Gastrocnemius medialis (tissue), 4 donors: Measurements from ENCODE around the gene INHA. TPM values are rescaled to one million over a fixed set of nuclear protein-coding genes. Genes with fewer than 3 reads are reported as not detected.

Source experiments
- ATAC-seq, 2 donors: fragments of 150-250 bp; one replicate each; pipeline ENCODE4 v1.9.1; 2016
- DNase-seq, 2 donors: peaks; one replicate each; pipeline ENCODE4 v3.0.0-alpha.2; 2019
- H3K27ac ChIP-seq, 4 donors: fragments of 200-600 bp; sonication (generic); 1 replicate in 1 of 4; 2 replicates in 3 of 4; pipeline ENCODE4 v1.5.1; 2016 to 2018; ENCODE audit warnings: mild to moderate bottlenecking in 2 of 4, moderate library complexity in 1 of 4
- H3K27me3 ChIP-seq, 3 donors: fragments of 200-600 bp; sonication (generic) in 2 of 3; 1 replicate in 1 of 3; 2 replicates in 2 of 3; pipeline versions ENCODE4 v1.5.1 to v1.6.0; 2016 to 2019; ENCODE audit warnings: mild to moderate bottlenecking in 1 of 3, moderate library complexity in 1 of 3
- H3K36me3 ChIP-seq, 2 donors: fragments of 200-600 bp; sonication (generic) in 1 of 2; one replicate each; pipeline ENCODE4 v1.5.1; 2017 to 2018
- H3K4me1 ChIP-seq, 2 donors: fragments of 200-600 bp; sonication (generic) in 1 of 2; one replicate each; pipeline ENCODE4 v1.5.1; 2016 to 2017; ENCODE audit warnings: mild to moderate bottlenecking in 2 of 2
- H3K4me3 ChIP-seq, 4 donors: fragments of 200-600 bp; sonication (generic) in 3 of 4; 1 replicate in 1 of 4; 2 replicates in 3 of 4; pipeline ENCODE4 v1.5.1; 2016 to 2019; ENCODE audit warnings: mild to moderate bottlenecking in 2 of 4
- H3K9me3 ChIP-seq, 3 donors: fragments of 200-600 bp; sonication (generic) in 2 of 3; 1 replicate in 1 of 3; 2 replicates in 2 of 3; pipeline ENCODE4 v1.5.1; 2016 to 2019
- POLR2A ChIP-seq, 2 donors: fragments of 450-650 bp; IDR thresholded peaks; one replicate each; pipeline ENCODE4 v1.6.1; 2017; ENCODE audit warnings: antibody characterized with exemption in 2 of 2, mild to moderate bottlenecking in 2 of 2, moderate library complexity in 2 of 2
- in situ Hi-C, 4 donors: fragments of 200-750 bp; cut with MboI; loops; one replicate each; pipeline versions ENCODE4 v1.15.0 to v1.8.0; 2017; ENCODE audit warnings: low sequenced_read_pairs in 4 of 4
- intact Hi-C: fragments of 100-400 bp; cut with DNase I; formaldehyde crosslinking; loops from one replicate; pipeline ENCODE4 v1.15.1; 2023; ENCODE audit warnings: low total_unique reads
- total RNA-seq, 4 donors: library from RNA; depleted of rRNA; stranded (reverse); fragments of >200 nt; gene quantifications; one replicate each; pipeline versions ENCODE4 v1.1.0 to v1.2.3, GENCODE V29; 2016
- TF ChIP-seq, protein P1 (sequence below), 5 experiments: fragments of 450-650 bp in 3 of 5; fragments of 200-600 bp in 2 of 5; sonication (generic) in 2 of 5; IDR thresholded peaks in 4 of 5; conservative IDR thresholded peaks in 1 of 5; 1 replicate in 4 of 5; 2 replicates in 1 of 5; pipeline ENCODE4 v1.5.1; 2016 to 2019; ENCODE audit warnings: antibody characterized with exemption in 5 of 5, mild to moderate bottlenecking in 3 of 5, moderate library complexity in 3 of 5

INHA gene
- total RNA-seq, 4 donors from 2014 or later, result 0.29 to 3.5 TPM; not detected in 2

DNA sequence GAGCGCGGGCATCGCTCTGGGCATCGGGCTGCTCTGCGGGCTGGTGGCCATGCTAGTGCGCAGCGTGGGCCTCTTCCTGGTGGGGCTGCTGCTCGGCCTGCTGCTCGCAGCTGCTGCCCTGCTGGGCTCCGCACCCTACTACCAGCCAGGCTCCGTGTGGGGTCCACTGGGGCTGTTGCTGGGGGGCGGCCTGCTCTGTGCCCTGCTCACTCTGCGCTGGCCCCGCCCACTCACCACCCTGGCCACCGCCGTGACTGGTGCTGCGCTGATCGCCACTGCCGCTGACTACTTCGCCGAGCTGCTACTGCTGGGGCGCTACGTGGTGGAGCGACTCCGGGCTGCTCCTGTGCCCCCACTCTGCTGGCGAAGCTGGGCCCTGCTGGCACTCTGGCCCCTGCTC, 24.5 kb upstream of the INHA start:
- Histone ChIP-seq H3K4me3 (no peak overlapping the region), H3K9me3 (no peaks in the 10 kb centered on the region), H3K36me3 (no peaks in the 10 kb centered on the region), H3K4me1 (peaks cover 17 to 20% of the 10 kb centered on the region in 2 donors), H3K27me3 (no peaks in the 10 kb centered on the region), H3K27ac (no peak overlapping the region)
- ATAC-seq, result no peak
- DNase-seq, result no peak
- in situ Hi-C loops (loop anchor here in 1 of 4 donors (25.0 kb wide), 1 partner anchor 260 kb away; the partner anchor contains the start of gene DNAJB2), intact Hi-C loops (no loop called here)
- TF ChIP-seq POLR2A (IDR thresholded peaks at IDR 0.05), result no peak
- TF ChIP-seq, protein P1, sequence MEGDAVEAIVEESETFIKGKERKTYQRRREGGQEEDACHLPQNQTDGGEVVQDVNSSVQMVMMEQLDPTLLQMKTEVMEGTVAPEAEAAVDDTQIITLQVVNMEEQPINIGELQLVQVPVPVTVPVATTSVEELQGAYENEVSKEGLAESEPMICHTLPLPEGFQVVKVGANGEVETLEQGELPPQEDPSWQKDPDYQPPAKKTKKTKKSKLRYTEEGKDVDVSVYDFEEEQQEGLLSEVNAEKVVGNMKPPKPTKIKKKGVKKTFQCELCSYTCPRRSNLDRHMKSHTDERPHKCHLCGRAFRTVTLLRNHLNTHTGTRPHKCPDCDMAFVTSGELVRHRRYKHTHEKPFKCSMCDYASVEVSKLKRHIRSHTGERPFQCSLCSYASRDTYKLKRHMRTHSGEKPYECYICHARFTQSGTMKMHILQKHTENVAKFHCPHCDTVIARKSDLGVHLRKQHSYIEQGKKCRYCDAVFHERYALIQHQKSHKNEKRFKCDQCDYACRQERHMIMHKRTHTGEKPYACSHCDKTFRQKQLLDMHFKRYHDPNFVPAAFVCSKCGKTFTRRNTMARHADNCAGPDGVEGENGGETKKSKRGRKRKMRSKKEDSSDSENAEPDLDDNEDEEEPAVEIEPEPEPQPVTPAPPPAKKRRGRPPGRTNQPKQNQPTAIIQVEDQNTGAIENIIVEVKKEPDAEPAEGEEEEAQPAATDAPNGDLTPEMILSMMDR (IDR thresholded peaks at IDR 0.05 in 4 of 5, conservative IDR thresholded peaks at IDR 0.05 in 1 of 5), result no peak

DNA sequence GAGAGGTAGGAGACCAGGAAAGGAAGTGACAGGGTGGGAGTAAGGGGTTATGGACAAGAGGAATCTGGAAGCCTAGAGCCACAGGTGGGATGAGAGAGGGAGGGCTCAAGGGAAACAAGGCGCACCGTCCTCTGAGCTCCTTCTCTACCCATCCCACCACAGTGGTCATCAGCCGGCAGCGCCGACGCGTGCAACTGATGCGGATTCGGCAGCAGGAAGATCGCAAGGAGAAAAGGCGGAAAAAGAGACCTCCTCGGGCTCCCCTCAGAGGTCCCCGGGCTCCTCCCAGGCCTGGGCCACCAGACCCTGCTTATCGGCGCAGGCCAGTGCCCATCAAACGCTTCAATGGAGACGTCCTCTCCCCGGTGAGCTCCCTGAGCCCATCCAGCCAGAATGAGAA, 23.1 kb upstream of the INHA start:
- Histone ChIP-seq H3K36me3 (no peaks in the 10 kb centered on the region), H3K27me3 (no peaks in the 10 kb centered on the region), H3K9me3 (no peaks in the 10 kb centered on the region), H3K4me3 (no peak overlapping the region), H3K27ac (no peak overlapping the region), H3K4me1 (peaks cover 16 to 19% of the 10 kb centered on the region in 2 donors)
- no peak for ATAC-seq
- no peak for DNase-seq
- intact Hi-C loops, result no loop called here
- in situ Hi-C loops, result loop anchor here in 1 of 4 donors (25.0 kb wide), 1 partner anchor 262 kb away; the partner anchor contains the start of gene DNAJB2
- TF ChIP-seq POLR2A (IDR thresholded peaks at IDR 0.05), result no peak
- TF ChIP-seq, protein P1 (IDR thresholded peaks at IDR 0.05 in 4 of 5, conservative IDR thresholded peaks at IDR 0.05 in 1 of 5), result no peak

DNA sequence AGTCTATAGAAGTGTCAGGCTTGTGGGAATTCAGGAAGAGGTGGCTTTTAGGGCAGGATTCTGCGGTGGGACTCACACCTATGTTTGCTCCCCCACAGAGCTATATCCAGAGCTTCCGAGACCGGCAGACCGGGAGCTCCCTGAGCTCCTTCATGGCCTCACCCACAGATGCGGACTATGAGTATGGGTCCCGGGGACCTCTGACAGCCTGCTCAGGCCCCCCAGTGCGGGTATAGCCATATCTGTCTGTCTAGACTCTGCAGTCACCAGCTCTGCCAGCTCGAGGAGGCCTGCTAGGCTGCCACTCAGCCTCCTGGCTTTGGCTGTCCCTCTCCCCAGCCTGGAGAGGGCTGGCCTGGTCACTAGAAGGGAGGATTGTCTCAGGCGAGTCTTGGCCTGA, 22.5 kb upstream of the INHA start:
- H3K4me1 ChIP-seq, result peaks cover 10 to 17% of the 10 kb centered on the region in 2 donors
- H3K4me3 ChIP-seq, result no peak overlapping the region
- no peaks in the 10 kb centered on the region for H3K9me3 ChIP-seq
- ATAC-seq (no peak), DNase-seq (no peak)
- H3K36me3 ChIP-seq, result no peaks in the 10 kb centered on the region
- H3K27ac ChIP-seq, result no peak overlapping the region
- in situ Hi-C loops, result loop anchor here in 1 of 4 donors (25.0 kb wide), 1 partner anchor 262 kb away; the partner anchor contains the start of gene DNAJB2
- intact Hi-C loops, result no loop called here
- no peaks in the 10 kb centered on the region for H3K27me3 ChIP-seq
- TF ChIP-seq, protein P1 (IDR thresholded peaks at IDR 0.05 in 4 of 5, conservative IDR thresholded peaks at IDR 0.05 in 1 of 5), result no peak
- no peak for TF ChIP-seq POLR2A (IDR thresholded peaks at IDR 0.05)

DNA sequence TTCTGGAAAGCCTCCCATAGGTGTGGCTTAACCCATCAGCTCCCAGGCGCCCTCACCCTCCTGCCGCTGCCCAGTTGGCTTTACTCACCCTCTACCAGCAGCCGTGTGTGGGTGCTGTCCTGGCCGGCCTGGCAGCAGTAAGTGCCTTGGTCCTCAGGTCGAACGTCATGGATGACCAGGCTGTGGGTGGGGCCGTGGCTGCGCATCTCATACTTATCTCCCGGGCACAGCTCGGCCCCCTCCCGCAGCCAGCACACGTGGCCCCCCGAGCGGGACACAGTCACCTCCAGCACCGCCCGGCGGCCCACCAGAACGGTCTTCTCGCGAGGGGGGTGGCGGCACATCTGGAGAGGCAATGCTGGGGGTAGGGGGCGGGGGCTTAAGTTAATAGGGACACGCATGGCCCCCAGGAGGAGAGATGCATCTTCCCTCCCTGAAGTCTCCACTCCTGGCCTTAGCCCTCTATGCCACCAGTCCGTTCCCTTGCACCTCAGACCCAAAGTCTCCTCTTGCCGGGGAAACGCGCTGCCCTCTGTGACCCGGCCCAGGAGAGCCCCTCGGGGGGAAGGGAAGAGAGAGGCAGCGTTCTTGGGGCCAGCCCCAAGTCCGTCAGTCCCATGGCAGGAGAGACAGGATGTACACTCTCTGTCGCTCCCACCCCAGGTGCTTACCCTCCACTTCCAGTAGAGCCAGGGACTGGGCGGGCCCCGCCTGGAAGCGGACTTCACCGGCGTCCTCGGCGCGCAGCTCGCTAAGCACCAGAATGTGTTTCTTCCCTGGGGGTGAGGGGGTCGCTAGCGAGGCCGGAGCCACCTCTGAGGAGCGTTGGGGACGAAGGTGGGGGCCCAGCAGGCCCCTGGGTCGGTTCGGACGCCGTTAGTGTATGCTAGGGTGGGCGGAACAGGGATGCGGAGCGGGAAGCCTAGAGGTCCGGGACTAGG, 20.4 kb upstream of the INHA start:
- Histone ChIP-seq H3K9me3 (no peaks in the 10 kb centered on the region), H3K27ac (peak overlapping the region in 1 of 4 donors; percentile 45), H3K4me1 (peaks cover 8 to 17% of the 10 kb centered on the region in 2 donors), H3K4me3 (peak overlapping the region; percentile 57 to 67 (median 64)), H3K36me3 (no peaks in the 10 kb centered on the region), H3K27me3 (no peaks in the 10 kb centered on the region)
- DNase-seq (no peak), ATAC-seq (no peak)
- TF ChIP-seq, protein P1 (IDR thresholded peaks at IDR 0.05 in 4 of 5, conservative IDR thresholded peaks at IDR 0.05 in 1 of 5), result no peak
- no peak for TF ChIP-seq POLR2A (IDR thresholded peaks at IDR 0.05)
- intact Hi-C loops, result no loop called here
- in situ Hi-C loops, result no loop called here
